Measurements from ENCODE around the gene SOX18. TPM values are rescaled to one million over a fixed set of nuclear protein-coding genes. Genes with fewer than 3 reads are reported as not detected.

The SOX18 gene
- total RNA-seq, 1 experiment from 2014 or later, result 0.11 TPM

- no peak for DNase-seq (ENCODE audit: low read depth)
These were observed 3.8 kb upstream of the SOX18 start for GRCh38 chr20:64052987-64053840.

- no peak for DNase-seq (ENCODE audit: low read depth)
These were observed 2.9 kb upstream of the SOX18 start for GRCh38 chr20:64052326-64052722.

- no peak for DNase-seq (ENCODE audit: low read depth)
These were observed 2.3 kb upstream of the SOX18 start for GRCh38 chr20:64051561-64052325.

- DNase-seq (ENCODE audit: low read depth), result no peak
These were observed 1.6 kb upstream of the SOX18 start for GRCh38 chr20:64051033-64051452.

- no peak for DNase-seq (ENCODE audit: low read depth)
These were observed 1.0 kb upstream of the SOX18 start for GRCh38 chr20:64050261-64051032.

GRCh38 chr20:64049878-64050260, 430 bp upstream of the SOX18 start:
- no peak for DNase-seq (ENCODE audit: low read depth)

- DNase-seq (ENCODE audit: low read depth), result no peak
These were observed 916 bp downstream of the SOX18 start for GRCh38 chr20:64048402-64049044.

- no peak for DNase-seq (ENCODE audit: low read depth)
These were observed 1.5 kb downstream of the SOX18 start for GRCh38 chr20:64047968-64048401.

GRCh38 chr20:64047046-64047389, 2.4 kb downstream of the SOX18 start:
- no peak for DNase-seq (ENCODE audit: low read depth)

GRCh38 chr20:64045346-64046011, 4.0 kb downstream of the SOX18 start:
- no peak for DNase-seq (ENCODE audit: low read depth)

- DNase-seq (ENCODE audit: low read depth), result peak; percentile 72
These were observed 4.8 kb downstream of the SOX18 start for GRCh38 chr20:64044484-64045247.

- DNase-seq (ENCODE audit: low read depth), result no peak
These were observed 5.7 kb downstream of the SOX18 start for GRCh38 chr20:64043768-64044167.

- no peak for DNase-seq (ENCODE audit: low read depth)
These were observed 7.2 kb downstream of the SOX18 start for GRCh38 chr20:64042054-64042781.

- no peak for DNase-seq (ENCODE audit: low read depth)
These were observed 7.7 kb downstream of the SOX18 start for GRCh38 chr20:64041781-64042053.

GRCh38 chr20:64041040-64041780, 8.2 kb downstream of the SOX18 start:
- DNase-seq (ENCODE audit: low read depth), result no peak

- no peak for DNase-seq (ENCODE audit: low read depth)
These were observed 9.0 kb downstream of the SOX18 start for GRCh38 chr20:64040231-64041039.

GRCh38 chr20:64039293-64040160, 9.9 kb downstream of the SOX18 start:
- no peak for DNase-seq (ENCODE audit: low read depth)
